GM11168 (cell line): ENCODE data around the gene PRKACG.

ENCODE experiments used
- in situ Hi-C: fragments of 300-500 bp; cut with MboI; formaldehyde crosslinking; loops from one replicate; pipeline ENCODE4 v1.12.0; 2022; ENCODE audit warnings: low sequenced_read_pairs; ENCODE audit not compliant: unreplicated experiment

Gene PRKACG

DNA sequence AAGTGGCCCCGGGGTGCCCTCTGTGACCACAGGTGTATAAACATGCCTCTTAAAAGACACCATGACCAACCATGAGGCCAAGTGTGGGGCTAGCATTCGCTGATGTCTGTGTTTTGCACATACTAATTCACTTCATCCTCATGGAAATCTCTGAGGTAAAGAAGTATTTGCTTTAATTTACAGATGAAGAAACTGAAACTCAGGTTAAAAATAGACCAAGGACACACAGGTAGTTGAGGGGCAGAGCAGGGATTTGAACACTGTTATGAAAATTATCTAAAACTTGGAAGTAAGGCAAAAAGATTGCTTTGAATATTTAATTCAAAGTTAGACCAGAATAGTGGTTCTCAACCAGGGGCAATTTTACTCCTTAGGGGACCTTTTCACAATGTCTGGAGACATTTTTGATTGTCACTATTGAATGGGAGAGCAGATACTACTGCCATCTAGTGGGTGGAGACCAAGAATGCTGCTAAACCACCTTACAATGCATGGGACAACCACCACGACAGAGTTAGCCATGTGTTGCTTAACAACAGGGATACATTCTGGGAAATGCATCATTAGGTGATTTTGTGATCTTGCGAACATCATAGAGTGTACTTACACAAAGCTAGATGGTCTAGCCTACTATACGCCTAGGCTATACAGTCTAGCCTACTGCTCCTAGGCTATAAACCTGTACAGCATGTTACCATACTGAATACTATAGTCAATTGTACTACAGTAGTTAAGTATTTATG lies 13.6 kb upstream of the PRKACG start:
- in situ Hi-C loops = no loop called here

DNA sequence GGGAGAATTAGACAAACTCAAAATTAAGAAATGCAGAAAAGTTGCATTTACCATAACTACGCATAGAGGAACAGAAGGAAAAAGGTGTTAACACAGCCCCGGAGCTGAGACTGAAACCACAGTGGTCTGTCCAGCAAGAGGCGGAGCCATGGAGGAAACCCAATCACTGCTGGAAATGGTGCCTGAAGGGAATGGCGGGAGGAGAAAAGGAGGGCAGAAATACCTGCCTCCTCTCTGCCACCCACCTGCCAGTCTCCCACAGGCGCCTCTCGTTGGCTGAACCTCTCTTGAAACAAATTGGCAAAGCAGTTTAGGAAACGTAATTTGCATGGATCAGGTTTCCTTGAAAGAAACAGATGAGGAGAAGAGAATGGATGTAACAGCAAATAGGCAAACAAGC lies 9.7 kb upstream of the PRKACG start:
- in situ Hi-C loops = no loop called here

DNA sequence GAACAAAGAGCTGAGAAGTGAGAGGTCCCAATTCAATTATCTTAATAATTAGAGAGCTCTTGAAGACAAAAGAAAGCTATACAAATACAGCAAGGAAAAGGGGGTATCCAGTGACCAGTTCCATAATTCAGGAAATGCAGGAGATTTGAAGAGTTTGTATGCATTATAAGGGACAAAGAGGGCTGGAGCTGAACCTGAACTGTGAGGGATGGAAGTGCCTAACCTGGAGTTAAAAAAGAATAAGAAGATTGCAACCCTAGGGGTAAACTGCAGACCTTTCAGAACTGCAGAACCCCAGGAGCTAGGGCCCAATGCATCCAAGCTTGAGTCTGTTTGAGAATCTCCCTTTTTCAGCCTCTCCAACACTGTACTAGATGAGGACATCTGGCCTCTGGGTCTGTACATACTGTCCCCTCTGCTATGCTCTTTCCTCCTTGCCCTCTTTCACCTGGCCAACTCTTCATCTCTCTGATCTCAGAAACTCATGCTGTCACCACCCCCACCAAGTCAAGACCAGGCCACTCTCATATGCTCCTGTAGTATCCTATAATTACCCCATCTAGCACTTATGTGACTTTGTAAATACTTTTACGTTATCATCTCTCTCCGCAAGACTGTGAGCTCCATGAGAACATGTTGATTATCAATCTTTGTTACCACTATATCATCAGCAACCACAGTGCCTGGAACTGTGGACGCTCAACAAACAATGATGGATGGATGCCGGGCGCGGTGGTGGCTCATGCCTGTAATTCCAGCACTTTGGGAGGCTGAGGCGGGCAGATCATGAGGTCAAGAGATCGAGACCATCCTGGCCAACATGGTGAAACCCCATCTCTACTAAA lies 6.6 kb upstream of the PRKACG start:
- in situ Hi-C loops = no loop called here

DNA sequence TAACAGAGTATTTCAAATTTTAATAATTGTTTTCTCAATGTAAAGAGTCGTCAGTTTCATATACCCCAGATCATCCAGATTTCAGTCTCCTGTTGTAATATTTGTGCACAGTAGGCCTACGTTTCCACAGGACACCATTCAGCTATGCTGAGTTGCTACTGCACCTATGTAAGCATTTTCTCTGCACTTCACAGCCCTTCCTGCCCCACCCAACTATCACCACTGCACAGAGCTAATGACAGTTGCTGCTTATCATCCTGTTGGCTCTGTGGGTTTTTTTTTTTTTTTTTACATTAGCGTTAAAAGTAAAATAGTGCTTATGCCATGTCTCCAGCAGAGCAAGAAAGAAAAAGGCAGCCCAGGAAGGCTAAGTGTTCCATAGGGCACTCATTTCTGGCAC lies 5.9 kb upstream of the PRKACG start:
- in situ Hi-C loops = no loop called here

DNA sequence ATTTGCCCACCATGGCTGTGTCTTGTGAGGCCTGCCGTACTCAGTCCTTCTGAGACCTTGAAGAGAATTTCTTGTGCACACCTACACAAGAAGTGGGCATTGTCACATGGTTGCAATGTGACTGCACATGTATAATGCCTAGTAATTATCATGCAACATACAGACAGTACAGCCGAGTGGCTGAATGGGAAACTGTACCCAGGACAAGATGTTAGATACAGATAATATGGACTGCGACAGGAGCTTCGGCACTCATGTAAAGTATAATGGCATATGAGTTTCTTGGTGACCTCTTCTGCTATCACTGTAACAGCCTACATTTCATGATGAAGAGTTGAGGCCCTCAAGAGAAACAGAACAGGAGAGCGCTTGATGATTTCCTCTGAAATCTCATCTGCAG lies 4.8 kb upstream of the PRKACG start:
- in situ Hi-C loops = no loop called here

DNA sequence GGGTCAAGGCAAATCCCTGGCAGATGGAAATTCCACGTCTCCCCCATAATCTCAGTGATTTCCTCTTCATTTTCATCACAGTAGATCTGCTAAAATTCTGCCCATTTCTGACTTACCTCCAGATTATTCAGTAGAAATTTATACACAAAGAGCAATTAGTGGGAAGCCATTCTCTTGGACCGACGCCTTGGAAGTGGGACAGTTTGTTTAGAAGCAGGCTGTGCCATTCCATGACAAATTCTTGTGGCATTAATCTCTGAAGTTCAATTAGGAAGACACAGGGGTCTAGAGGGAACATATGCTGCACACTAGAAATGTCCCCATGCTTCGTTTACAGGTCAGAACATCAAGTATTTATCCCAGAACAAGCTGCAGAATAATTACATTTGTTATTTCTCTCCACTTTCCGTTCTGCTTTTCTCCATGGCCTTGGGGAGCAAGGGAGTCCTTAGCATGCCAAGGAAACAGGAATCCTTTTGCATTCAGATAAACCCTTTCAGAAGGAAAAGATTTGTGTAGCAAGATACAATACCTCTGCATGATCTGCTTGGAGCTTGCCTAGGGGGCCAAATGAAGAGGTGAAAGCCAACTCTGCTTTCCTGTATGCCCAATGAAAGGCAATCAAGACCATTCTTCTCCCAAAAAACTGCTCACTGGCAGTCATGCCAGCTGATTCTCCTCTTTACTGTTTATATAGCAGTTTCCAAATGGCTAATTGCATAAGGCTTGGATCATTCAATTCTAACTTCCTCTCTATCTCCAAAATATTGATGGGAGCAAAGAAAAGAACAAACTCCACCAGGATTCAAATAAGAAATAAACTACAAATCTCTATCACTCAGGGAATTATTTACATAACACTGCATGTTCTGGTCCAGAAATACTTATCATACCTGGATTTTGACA lies 2.5 kb upstream of the PRKACG start:
- in situ Hi-C loops = no loop called here

DNA sequence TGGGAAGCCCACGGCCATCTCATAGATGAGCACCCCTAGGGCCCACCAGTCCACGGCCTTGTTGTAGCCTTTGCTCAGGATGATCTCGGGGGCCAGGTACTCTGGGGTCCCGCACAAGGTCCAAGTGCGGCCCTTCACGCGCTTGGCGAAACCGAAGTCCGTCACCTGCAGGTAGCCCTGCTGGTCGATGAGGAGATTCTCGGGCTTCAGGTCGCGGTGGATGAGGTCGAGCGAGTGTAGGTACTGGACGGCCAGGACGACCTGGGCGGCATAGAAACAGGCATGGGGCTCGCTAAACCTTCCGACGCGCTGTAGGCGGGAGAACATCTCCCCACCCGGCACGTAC lies 558 bp downstream of the PRKACG start:
- in situ Hi-C loops = no loop called here

DNA sequence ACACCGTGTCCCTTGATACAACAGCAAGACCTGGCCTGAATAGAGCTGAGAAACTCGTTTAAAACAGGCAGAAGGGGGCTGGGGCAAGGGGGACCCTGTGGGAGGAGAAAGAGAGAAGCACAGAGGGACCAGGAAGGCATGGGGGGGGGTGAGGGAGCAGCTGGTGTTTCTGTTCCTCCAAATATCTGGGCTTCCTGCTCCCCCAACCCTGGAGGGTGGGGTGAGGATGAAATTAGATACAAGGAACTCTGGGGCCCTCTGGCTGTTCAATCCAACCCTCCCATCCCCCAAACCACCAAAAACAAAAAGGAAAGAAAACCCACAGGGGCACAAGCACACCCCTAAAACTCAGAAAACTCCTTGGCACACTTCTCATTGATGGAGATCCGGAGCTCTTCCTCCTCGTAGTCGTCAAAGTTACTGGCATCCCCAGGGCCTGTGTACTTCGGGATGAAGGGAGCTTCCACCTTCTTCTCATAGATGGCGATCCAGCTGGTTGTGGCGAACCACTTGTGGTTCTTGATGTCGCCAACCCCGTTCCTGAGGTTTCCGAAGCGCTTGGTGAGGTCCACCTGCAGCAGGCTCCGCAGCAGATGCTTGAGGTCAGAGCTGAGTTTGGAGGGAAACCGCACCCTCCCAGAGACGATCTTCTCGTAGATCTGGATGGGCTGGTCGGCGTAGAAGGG lies 1.1 kb downstream of the PRKACG start:
- in situ Hi-C loops = no loop called here

DNA sequence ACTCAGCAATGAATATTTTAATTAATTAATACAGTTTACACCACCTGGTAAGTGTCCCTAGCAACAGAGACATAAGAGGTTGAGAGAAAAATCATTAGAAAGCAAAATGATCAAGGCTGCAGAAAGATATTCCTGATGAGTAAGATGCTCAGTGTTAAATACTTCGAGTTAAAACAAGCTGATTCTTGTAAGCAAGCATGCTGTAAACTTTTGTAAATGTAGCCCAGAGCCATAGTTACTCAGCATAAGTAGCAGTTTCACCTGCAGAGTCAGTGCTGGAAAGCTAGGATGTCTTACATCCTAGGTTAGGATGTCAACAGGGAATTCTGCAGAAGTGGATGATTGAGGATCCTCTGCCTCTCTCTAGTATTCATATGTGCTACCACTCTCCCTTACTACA lies 4.2 kb downstream of the PRKACG start:
- in situ Hi-C loops = loop anchor here (10.0 kb wide), 2 partner anchors 305 to 425 kb away; partner anchors contain the start of gene PIP5K1B

DNA sequence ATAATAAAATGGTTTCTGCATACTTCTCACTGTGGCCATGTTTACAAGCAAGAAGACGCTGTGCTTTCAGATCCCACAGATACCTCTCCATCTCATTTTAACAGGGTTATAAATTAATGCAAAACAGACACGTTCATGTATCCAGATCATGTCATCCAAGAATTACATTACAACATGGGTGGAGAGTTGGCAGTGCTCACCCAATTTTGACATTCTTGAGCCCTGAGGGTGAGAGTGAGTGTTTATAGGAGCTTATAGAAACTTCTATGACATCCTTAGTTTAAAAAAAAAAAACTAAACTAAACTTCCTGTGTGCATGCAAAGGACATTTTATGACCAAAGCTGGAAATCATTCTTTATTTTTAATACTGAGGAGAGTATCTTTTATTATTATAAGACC lies 9.1 kb downstream of the PRKACG start:
- in situ Hi-C loops = loop anchor here (10.0 kb wide), 2 partner anchors 300 to 420 kb away; partner anchors contain the start of gene PIP5K1B

DNA sequence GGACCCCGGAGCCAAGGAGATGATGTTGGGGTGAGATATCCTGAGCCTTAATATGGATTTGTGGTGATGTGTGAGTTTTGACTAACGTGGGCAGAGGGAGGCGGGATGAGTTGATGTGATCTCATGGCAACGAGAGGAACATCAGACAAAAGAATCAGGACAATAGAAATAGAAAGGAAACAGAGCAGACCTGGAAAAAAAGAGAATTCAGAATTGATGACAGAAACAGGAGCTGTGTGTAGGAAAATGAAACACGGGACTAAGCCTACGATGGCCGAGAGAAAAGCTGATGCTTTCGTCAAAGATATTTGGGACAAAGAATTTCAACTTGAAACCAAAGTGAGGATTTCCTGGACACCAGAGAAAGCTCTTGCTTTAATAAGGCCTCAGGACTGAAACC lies 10.9 kb downstream of the PRKACG start:
- in situ Hi-C loops = loop anchor here (10.0 kb wide), 2 partner anchors 298 to 418 kb away; partner anchors contain the start of gene PIP5K1B

DNA sequence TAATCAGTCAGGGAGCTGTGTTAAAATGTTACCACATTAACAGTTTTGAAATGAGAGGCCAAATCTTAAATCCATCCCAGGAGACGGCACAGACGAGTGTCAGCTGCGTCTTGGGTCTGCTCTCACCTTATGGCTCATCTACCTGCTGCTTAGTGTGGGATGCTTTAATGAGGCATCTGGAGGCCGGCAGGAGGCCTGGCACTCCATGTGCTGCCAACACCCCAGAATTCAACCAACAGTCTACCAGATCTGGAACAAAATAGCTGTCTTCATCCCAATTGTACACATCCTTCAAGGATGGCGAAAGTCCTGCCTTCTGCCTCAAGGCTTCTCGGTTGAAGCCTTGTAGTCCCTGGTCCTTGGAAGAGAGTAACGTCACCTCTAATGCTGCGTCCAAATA lies 12.0 kb downstream of the PRKACG start:
- in situ Hi-C loops = loop anchor here (10.0 kb wide), 2 partner anchors 297 to 417 kb away; partner anchors contain the start of gene PIP5K1B

DNA sequence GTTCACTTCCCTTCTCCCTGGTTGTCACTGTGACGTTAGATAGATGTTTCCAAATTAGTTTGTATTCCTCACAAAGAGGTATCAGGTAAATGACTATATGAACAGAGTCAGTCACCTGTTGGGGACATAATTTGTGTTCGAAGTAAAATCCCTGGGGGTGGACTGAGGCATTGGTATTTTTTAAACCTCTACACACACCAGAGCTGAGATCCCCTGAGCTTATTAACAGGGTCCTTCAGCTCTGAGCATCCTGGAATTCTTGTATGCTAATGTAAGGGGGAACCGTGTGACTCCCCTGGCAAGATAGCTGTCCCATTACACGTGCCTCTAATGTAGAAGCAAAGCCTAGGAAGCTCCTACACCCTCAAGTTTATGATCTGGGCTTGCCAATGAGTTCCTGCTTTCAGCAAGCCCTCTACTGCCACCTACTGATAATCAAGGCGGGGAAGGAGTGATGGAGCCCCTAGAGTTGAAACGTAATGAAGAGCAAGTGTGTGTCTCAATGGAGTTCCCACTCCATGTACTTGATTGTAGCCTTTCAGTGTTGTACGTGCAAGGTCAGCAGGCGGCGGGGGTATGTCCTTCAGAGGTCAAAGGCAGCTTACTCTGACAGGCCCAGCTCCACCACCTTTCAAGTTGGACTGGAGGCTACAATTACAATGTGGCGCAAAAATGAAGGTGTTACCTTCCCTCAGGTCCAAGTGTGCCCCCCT lies 14.4 kb downstream of the PRKACG start:
- in situ Hi-C loops = loop anchor here (10.0 kb wide), 2 partner anchors 295 to 415 kb away; partner anchors contain the start of gene PIP5K1B

DNA sequence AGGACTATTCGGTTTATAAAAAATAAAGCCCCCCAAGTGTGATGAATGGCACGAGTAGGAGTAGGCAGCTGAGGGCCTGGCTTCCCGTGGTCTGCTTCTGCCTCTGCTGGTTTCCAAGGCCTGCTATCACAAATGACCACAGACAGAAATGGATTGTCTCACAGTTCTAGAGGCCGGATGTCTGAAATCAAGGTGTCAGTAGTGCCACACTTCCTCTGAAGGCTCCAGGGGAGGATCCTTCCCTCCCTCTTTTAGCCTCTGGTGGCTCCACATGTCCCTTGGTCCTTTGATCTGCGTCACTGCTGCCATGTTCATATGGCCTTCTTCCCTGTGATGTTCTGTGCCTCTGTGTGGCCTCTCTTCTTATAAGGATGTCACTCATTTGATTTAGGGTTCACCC lies 15.1 kb downstream of the PRKACG start:
- in situ Hi-C loops = no loop called here

DNA sequence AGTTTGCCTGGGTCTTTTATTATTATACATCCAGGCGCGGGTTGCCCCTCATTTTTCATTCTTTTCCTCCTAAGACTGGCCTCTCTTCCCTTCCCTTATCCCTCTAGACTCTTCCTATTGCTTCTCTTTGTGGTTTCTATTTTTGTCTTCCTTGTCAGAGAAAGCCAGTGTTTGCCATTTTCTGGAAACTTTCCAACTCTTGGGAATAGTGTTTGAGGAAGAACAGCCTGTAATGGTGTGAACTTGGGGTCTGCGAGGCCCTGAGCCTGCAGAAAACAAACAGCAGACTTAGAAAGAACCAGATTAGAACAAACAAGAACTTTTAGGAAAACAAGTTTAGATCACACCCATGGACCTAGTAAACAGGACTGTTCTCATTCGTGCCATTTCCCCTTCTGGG lies 15.5 kb downstream of the PRKACG start:
- in situ Hi-C loops = no loop called here

DNA sequence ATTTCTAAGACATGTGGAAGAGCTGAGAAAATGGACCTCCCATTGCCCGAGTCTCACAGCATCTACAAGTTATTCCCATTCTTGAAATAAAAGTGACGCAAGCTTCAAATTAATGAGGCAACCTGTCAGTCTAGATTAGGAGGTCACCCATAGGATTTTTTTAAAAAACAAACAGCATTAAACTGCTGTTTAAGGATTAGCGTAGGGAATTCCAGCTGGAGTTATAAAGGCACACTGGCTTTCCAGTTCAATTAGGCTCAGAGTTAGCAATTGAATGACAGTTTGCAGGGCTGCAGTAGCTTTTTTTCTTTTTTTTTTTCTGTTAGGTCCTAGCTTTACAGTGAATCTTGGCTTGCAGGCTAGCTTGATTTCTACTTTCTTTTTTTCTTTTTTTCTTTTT lies 16.2 kb downstream of the PRKACG start:
- in situ Hi-C loops = no loop called here

DNA sequence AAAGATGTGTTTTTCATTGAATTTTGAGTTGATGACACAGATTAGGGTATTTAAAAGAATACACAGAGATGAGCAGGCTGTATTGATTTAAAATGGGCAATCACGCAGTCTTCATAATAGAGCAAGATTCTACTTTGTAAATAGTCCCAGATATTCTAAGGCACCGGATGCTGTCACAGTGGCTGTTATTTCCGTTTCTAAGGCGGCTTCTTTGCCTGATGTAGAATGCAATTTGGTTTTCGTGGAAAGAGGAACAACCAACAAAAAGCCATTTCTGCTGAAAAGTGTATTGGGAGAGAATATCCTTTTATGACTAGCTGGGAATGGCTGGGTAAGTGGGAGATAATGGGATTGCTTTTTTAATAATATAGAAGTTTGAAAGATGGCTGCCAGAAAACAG lies 17.5 kb downstream of the PRKACG start:
- in situ Hi-C loops = no loop called here

DNA sequence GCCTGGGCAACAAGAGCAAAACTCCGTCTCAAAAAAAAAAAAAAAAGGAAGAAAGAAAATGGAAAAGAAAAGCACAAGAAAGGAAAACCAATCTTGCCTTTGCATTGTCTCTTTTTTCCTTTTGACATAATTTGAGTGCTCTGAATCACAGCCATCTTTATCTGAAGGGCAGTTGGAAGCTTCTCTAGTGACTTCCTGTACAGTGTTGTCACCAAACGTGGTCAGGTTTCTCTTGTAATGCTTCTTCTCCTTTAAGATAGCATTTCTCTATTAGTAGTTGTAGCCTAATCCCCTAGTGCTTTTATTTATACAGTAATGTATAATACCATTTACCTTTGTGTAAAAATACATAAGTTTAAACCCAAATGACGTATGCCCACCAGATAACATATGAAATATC lies 18.1 kb downstream of the PRKACG start:
- in situ Hi-C loops = no loop called here

DNA sequence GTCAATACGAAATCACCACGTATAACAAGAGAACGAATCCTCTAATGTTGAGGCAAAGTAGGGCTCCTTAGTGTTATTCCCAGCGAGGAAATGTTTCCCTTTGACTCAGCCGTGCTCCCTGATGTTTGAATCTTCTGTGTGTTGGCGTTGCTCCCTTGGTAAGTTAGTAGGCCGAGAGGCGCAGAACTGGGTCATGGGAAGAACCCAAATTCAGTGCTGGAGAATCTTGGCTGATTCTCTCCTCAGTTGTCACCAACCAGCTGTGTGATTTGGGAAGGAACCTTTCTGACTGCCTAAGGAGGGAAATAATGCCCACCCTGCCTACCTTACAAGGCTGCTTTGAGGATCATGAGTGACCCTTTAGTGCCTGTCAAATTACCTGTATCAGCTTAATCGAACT lies 22.5 kb downstream of the PRKACG start:
- in situ Hi-C loops = no loop called here
